Stimulated activated memory B cell treated with anti-CD40 and anti-IgM and Interleukin-4, amounts not matched to agents 10 μg/mL and 1 μg/mL and 100 μg/mL, for 72 hours (primary cell): Measurements from ENCODE around the gene TSPAN9.

ENCODE experiments used
- ATAC-seq: fragments of 150-1000 bp; cut with Tn5 transposase; 2 replicates; pipeline ENCODE4 v1.10.0; 2021
- H3K27ac Mint-ChIP-seq: one replicate; pipeline ENCODE4 v1.8.0; 2022; ENCODE audit warnings: mild to moderate bottlenecking, mixed read lengths
- H3K27me3 Mint-ChIP-seq: one replicate; pipeline ENCODE4 v1.8.0; 2022; ENCODE audit warnings: mixed read lengths
- H3K36me3 Mint-ChIP-seq: one replicate; pipeline ENCODE4 v1.8.0; 2022; ENCODE audit warnings: mixed read lengths
- H3K4me1 Mint-ChIP-seq: one replicate; pipeline ENCODE4 v1.8.0; 2022; ENCODE audit warnings: mixed read lengths
- H3K4me3 Mint-ChIP-seq: one replicate; pipeline ENCODE4 v1.8.0; 2022; ENCODE audit warnings: mild to moderate bottlenecking, moderate library complexity, mixed read lengths
- H3K9me3 Mint-ChIP-seq: one replicate; pipeline ENCODE4 v1.8.0; 2022; ENCODE audit warnings: mixed read lengths

Gene TSPAN9

DNA sequence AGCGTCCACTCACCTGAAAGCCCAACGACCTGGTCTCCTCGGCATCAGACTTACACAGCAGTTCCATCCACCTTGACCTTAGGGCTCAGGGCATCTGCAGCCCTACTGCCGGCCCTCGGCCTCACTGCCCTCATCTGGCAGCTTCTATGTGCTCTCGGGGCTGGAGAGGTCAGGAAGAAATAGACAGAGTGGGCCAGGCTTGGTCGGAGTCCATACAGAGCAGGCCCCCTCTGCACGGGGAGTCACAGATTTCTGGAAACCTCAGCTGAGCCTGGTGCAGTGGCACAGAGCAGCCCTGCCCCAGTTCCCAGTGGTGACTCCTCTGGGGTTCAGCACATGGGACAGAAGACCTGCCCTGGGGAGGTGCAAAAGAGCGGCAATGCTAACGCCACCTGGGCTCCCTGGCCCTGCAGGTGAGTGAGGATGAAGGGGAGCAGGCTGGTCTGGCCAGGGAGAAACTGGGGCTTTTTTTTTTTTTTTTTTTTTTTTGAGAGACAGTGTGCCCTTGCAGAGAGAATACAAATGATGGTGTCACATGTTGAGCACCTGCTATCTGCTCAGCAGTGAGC lies 223.7 kb downstream of the TSPAN9 start:
- Mint-ChIP-seq H3K36me3 (no peaks in the 10 kb centered on the region), H3K9me3 (no peaks in the 10 kb centered on the region), H3K27ac (peak overlapping the region; percentile 36), H3K4me1 (peaks cover 15% of the 10 kb centered on the region), H3K4me3 (no peak overlapping the region), H3K27me3 (peaks cover 48% of the 10 kb centered on the region)
- ATAC-seq, result no peak

DNA sequence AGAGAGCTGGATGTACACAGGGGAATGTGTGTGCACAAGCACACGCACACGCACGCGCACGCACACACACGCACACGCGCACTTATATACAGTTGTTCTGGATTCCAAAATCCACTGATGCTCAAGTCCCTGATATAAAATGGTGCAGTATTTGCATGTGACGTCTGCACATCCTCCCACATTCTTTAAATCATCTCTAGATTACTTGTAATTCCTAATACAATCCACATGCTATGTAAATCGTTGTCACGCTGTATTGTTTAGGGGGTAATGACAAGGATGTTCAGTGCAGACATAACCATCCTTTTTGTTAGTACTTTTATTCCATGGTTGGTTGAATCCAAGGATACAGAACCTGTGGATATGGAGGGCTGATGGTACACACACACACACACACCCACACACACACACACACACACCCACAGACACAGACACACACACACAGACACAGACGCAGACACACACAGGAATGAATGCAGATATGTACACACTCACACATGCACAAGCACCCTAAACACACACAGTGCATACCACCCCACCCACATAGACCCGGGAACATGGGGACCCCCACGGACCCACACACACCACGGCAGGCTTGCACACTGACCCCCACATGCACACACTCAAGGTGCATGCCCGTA lies 225.3 kb downstream of the TSPAN9 start:
- ATAC-seq, result no peak
- Mint-ChIP-seq H3K9me3 (no peaks in the 10 kb centered on the region), H3K27me3 (peaks cover 37% of the 10 kb centered on the region), H3K36me3 (no peaks in the 10 kb centered on the region), H3K4me1 (peaks cover 15% of the 10 kb centered on the region), H3K4me3 (no peak overlapping the region), H3K27ac (no peak overlapping the region)

DNA sequence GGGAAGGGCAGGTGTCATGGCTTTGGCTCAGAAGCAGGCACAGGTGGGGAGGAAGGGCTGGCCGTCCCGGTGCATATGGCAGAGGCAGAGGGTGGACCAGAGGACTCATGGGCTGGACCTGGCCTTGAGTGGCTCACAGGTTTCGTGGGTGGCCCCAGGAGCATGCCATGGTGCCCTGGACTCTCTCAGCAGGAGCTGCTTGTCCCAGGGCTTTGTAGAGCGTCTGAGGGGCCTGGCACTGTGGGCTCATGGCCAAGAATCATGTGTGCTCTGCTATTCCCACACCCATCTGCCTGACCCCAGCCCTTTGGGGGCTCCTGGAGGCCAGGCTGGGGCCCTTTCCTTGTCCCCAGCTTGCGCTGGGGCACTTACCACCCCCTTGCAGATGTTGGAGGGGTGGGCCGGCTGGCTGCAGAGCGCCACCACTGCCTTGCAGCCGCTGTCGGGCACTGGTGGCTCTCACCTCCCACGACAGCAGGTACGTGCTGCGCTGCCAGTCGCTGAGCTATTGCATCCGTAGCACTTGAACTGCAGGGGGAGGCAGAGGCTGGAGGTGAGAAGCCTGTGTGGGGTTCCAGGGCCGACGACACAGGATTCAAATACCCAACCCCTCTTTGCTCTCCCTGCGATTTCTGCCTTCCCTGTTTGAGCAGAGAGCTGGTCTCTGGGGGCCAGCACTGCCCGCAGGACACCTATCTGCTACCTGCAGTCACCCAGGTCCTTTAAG lies 226.4 kb downstream of the TSPAN9 start:
- H3K4me3 Mint-ChIP-seq, result no peak overlapping the region
- ATAC-seq, result no peak
- H3K4me1 Mint-ChIP-seq, result peaks cover 15% of the 10 kb centered on the region
- H3K27me3 Mint-ChIP-seq, result peaks cover 37% of the 10 kb centered on the region
- no peaks in the 10 kb centered on the region for H3K9me3 Mint-ChIP-seq
- no peaks in the 10 kb centered on the region for H3K36me3 Mint-ChIP-seq
- no peak overlapping the region for H3K27ac Mint-ChIP-seq

GRCh38 chr12:3304436-3305165 lies 227.4 kb downstream of the TSPAN9 start:
- Mint-ChIP-seq H3K4me3 (no peak overlapping the region), H3K27ac (no peak overlapping the region), H3K9me3 (no peaks in the 10 kb centered on the region), H3K36me3 (no peaks in the 10 kb centered on the region), H3K27me3 (peaks cover 39% of the 10 kb centered on the region), H3K4me1 (peaks cover 15% of the 10 kb centered on the region)
- no peak for ATAC-seq

DNA sequence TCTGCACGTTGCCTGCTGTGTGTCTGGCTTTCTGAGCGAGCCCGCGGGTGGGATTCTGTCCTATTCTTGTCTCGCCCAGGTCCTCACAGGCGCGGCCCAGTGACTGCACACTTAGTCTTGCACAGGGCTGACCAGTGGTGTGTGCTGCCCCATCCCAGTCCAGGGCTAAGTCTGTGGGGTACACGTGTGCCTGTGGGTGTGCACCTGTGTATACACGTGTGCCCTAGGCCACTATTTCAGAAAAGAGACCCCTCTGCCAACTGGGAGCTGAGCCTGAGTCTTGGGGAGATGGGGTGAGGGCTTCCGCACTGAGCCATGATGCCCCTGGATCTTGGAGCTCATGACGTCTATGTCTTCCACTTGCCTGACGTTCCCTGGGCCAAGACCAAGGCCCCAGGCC lies 228.3 kb downstream of the TSPAN9 start:
- Mint-ChIP-seq H3K9me3 (no peaks in the 10 kb centered on the region), H3K4me3 (no peak overlapping the region), H3K27ac (no peak overlapping the region), H3K36me3 (no peaks in the 10 kb centered on the region), H3K4me1 (peaks cover 6% of the 10 kb centered on the region), H3K27me3 (peaks cover 41% of the 10 kb centered on the region)
- no peak for ATAC-seq

DNA sequence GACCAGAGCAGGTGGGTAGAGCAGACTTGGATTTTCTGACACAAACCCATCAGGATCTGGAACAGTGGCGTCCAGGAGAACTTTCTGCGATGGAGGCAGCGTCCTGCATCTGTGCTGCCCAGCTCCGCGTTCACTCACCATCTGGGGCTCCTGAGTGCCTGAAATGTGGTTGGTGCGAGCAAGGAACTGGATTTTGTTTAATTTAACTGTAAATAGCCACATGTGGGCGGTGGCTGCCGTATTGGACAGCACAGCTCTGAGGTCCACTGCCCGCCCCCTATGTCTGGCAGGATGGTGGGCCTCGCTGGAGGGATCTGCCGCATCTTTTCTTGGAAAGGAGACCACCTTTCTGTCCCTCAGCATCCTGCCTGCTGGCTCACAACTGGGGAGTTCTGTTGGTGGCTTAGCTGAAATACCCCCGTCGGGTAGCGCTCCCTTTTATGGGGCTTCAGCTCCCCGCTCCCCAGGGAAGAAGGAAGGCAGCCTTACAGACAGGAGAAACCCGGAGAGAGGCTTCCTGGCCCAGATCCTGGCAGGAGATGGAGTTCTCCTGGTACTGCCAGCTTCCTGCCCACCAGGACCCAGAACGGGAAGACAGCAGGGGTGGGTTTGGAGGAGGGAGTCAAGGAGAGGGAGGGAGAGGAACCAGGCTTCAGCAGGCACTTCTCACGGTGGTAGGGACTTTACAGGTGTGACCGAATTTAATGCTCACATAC lies 228.9 kb downstream of the TSPAN9 start:
- H3K4me1 Mint-ChIP-seq, result no peaks in the 10 kb centered on the region

DNA sequence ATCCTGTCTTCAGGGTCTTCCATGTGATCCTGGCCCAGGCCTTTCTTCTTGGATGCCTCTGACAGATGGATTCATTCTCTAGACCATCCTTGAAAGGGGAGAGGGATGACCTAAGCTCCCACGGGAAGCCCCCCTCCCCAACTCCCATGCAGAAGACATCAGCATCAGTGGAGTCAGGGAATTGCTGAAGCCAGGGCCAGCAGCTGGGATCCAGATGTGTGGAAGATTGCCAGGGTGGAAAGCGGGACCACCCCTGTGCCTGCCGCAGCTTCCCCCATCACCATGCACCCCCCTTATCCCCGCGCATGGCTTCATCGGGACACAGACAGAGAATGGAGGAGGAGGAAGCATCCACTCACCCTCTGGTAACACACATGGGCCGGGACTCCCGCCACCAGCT lies 230.2 kb downstream of the TSPAN9 start:
- Mint-ChIP-seq H3K4me1 (no peaks in the 10 kb centered on the region), H3K9me3 (no peaks in the 10 kb centered on the region), H3K27me3 (peaks cover 41% of the 10 kb centered on the region), H3K27ac (no peak overlapping the region), H3K36me3 (no peaks in the 10 kb centered on the region), H3K4me3 (no peak overlapping the region)
- no peak for ATAC-seq

More for the DNA sequence above, 228.9 kb downstream of the TSPAN9 start:
- no peak overlapping the region for H3K27ac Mint-ChIP-seq
- H3K9me3 Mint-ChIP-seq, result no peaks in the 10 kb centered on the region
- no peak for ATAC-seq
- H3K27me3 Mint-ChIP-seq, result peaks cover 41% of the 10 kb centered on the region
- H3K4me3 Mint-ChIP-seq, result no peak overlapping the region
- H3K36me3 Mint-ChIP-seq, result no peaks in the 10 kb centered on the region

- Mint-ChIP-seq H3K27me3 (peaks cover 41% of the 10 kb centered on the region), H3K9me3 (no peaks in the 10 kb centered on the region), H3K4me3 (no peak overlapping the region), H3K27ac (no peak overlapping the region), H3K36me3 (no peaks in the 10 kb centered on the region), H3K4me1 (no peaks in the 10 kb centered on the region)
- no peak for ATAC-seq
Measured at GRCh38 chr12:3308063-3308462, 230.9 kb downstream of the TSPAN9 start.

GRCh38 chr12:3308609-3309008 lies 231.4 kb downstream of the TSPAN9 start:
- no peak overlapping the region for H3K27ac Mint-ChIP-seq
- peaks cover 41% of the 10 kb centered on the region for H3K27me3 Mint-ChIP-seq
- H3K4me3 Mint-ChIP-seq, result no peak overlapping the region
- H3K4me1 Mint-ChIP-seq, result no peaks in the 10 kb centered on the region
- no peaks in the 10 kb centered on the region for H3K36me3 Mint-ChIP-seq
- H3K9me3 Mint-ChIP-seq, result no peaks in the 10 kb centered on the region
- ATAC-seq, result no peak

DNA sequence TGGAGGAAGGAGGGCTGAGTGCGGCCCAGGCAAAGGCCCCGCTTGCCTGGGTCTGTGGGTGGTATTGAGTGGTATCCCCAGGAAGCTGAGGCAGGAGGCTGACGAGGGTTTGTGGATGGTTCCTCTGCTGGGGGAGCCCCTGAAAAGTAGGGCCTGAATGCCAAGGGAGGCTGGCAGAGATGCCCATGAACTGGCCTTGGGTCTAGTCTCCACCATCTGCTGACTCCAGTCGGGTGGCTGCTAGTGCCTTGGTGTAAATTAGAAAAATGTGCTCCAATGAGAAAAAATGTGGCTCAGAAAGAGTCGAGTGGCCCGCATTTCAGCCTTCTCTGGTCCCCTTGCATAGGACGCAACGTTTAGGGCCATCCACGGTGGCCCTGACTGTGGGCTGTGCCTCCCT lies 232.6 kb downstream of the TSPAN9 start:
- H3K36me3 Mint-ChIP-seq, result no peaks in the 10 kb centered on the region
- no peaks in the 10 kb centered on the region for H3K9me3 Mint-ChIP-seq
- no peaks in the 10 kb centered on the region for H3K4me1 Mint-ChIP-seq
- peaks cover 40% of the 10 kb centered on the region for H3K27me3 Mint-ChIP-seq
- H3K4me3 Mint-ChIP-seq, result no peak overlapping the region
- ATAC-seq, result no peak
- H3K27ac Mint-ChIP-seq, result no peak overlapping the region

DNA sequence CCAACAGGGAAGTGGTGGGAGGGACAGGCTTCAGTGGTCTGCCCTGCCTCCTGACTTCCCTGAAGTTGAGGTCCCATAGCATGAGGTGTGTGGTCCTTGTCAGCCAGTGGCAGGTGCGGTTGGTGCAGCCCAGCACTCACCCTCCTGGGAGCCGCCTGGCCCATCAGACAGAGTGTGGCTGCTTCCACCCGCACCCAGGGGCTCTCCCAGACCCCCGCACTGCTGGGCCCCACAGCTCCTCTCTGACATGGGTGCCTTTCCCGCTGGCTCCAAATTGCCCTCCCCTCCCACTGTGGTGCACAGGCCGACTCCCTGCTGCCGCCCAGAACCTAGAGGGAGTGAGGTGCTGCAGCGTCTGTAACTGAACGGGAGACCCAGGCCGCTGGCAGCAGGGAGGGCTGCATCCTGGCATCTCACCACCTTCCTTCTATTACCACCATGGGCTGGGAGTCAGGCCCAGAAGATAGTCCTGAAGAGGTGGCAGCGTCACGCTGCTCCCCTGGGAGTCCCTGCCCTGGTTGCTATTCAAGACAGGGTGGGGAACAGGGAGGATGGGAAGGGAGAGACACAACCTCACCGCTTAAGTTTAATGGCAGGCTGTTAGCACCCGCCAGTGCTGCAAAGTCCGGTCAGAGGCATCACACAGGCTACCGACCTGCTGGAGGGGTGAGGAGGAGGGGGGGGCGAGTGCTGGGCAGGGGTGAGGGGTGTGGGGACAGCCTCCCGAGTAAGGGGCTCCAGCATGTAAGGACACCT lies 233.3 kb downstream of the TSPAN9 start:
- Mint-ChIP-seq H3K27ac (no peak overlapping the region), H3K4me1 (no peaks in the 10 kb centered on the region), H3K9me3 (no peaks in the 10 kb centered on the region), H3K4me3 (no peak overlapping the region), H3K27me3 (peaks cover 44% of the 10 kb centered on the region), H3K36me3 (no peaks in the 10 kb centered on the region)
- ATAC-seq, result no peak

DNA sequence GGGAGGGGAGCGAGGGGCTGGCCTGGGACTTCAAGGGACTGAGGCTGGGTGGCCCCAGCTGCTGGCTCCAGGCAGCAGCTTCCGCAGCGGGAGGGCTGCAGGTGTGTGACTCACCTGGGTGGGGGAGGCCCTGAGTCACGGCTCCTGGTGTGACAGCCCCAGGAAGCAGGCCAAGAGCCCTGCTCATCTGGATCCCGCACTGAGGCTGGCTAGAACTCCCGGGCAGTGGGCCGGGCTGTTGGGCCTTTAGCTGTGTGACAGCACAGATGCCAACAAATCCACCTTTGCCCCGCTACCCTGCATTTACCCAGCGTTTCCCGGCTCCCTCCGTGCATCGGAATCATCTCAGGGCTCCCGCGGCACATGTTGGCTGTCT lies 233.8 kb downstream of the TSPAN9 start:
- no peak overlapping the region for H3K27ac Mint-ChIP-seq
- H3K4me1 Mint-ChIP-seq, result no peaks in the 10 kb centered on the region
- no peaks in the 10 kb centered on the region for H3K36me3 Mint-ChIP-seq
- no peaks in the 10 kb centered on the region for H3K9me3 Mint-ChIP-seq
- no peak for ATAC-seq
- no peak overlapping the region for H3K4me3 Mint-ChIP-seq
- H3K27me3 Mint-ChIP-seq, result peaks cover 50% of the 10 kb centered on the region

DNA sequence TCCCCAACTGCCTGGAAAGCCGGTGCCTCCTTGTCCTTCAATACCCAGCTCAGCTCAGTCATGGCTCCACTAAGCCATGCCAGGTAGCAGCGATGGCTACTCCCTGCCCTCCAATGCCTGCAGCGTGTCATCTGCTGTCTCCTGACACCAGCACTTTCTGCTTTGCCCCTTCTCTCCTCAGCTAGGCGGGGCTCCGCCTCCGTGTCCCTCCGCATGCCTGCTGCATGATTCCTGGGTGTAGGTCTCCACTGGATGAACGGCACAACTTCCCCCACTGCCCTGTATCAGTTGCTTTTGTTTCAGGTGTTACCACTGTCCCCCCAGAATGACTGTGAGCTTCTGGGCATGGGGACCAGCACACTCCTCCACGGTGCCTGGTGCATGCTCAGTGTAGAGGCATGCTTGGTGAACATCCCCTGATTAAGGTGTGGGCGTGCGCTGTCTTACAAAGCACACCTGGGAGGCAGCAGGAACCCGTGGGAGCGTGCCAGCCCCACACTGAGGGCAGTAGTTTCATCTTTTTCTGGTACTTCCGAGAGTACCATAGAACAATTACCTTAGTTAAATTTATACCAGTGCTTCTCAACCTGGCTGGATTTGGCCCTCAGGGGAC lies 234.4 kb downstream of the TSPAN9 start:
- ATAC-seq, result no peak
- Mint-ChIP-seq H3K4me1 (no peaks in the 10 kb centered on the region), H3K4me3 (no peak overlapping the region), H3K36me3 (no peaks in the 10 kb centered on the region), H3K27ac (no peak overlapping the region), H3K9me3 (no peaks in the 10 kb centered on the region), H3K27me3 (peaks cover 51% of the 10 kb centered on the region)

- no peak overlapping the region for H3K27ac Mint-ChIP-seq
- no peaks in the 10 kb centered on the region for H3K36me3 Mint-ChIP-seq
- no peak overlapping the region for H3K4me3 Mint-ChIP-seq
- no peaks in the 10 kb centered on the region for H3K4me1 Mint-ChIP-seq
- no peak for ATAC-seq
- H3K9me3 Mint-ChIP-seq, result no peaks in the 10 kb centered on the region
- peaks cover 40% of the 10 kb centered on the region for H3K27me3 Mint-ChIP-seq
Measured at GRCh38 chr12:3313066-3313465, 235.9 kb downstream of the TSPAN9 start.
